ENCODE results near the gene LIMK2. TPM values are rescaled to one million over a fixed set of nuclear protein-coding genes. Genes with fewer than 3 reads are reported as not detected.

The LIMK2 gene
- total RNA-seq, 1 experiment from 2014 or later, result 126 TPM

GRCh38 chr22:31295360-31295759 is 83.3 kb downstream of the LIMK2 start:
- intact Hi-C loops (cut with micrococcal nuclease), result no loop called here
- ChIA-PET POLR2A (interaction anchor here (0.7 to 15.7 kb wide), 7 partner anchors 16 to 142 kb away, joined by 3 to 207 read pairs (median 8); partner anchors contain the start of gene DRG1), CTCF (interaction anchor here (0.6 to 8.2 kb wide), 3 partner anchors 16 to 190 kb away, joined by 3 to 65 read pairs (median 4); partner anchors contain the start of gene SELENOM)
- no TSS peak for BruUV-seq (replicated peaks)
- no peak for TF ChIP-seq CTCF (IDR thresholded peaks at IDR 0.05; ENCODE audit: unreplicated experiment)
- Mint-ChIP-seq H3K4me3 (ENCODE audit: unreplicated experiment) (no peak overlapping the region), H3K4me1 (ENCODE audit: insufficient read depth, unreplicated experiment) (peaks cover 24% of the 10 kb centered on the region), H3K27ac (ENCODE audit: low read depth, unreplicated experiment) (peak overlapping the region; percentile 80), H3K36me3 (ENCODE audit: insufficient read depth, unreplicated experiment) (no peaks in the 10 kb centered on the region), H3K9me3 (ENCODE audit: unreplicated experiment) (no peaks in the 10 kb centered on the region), H3K27me3 (ENCODE audit: insufficient read depth, unreplicated experiment) (no peaks in the 10 kb centered on the region)
- DNase-seq (ENCODE audit: unreplicated experiment), result no peak

GRCh38 chr22:31295831-31296657 is 83.9 kb downstream of the LIMK2 start:
- Mint-ChIP-seq H3K27ac (ENCODE audit: low read depth, unreplicated experiment) (peak overlapping the region; percentile 80), H3K36me3 (ENCODE audit: insufficient read depth, unreplicated experiment) (no peaks in the 10 kb centered on the region), H3K4me1 (ENCODE audit: insufficient read depth, unreplicated experiment) (peaks cover 24% of the 10 kb centered on the region), H3K27me3 (ENCODE audit: insufficient read depth, unreplicated experiment) (no peaks in the 10 kb centered on the region), H3K9me3 (ENCODE audit: unreplicated experiment) (no peaks in the 10 kb centered on the region), H3K4me3 (ENCODE audit: unreplicated experiment) (no peak overlapping the region)
- DNase-seq (ENCODE audit: unreplicated experiment), result peak; percentile 56
- TF ChIP-seq CTCF (IDR thresholded peaks at IDR 0.05; ENCODE audit: unreplicated experiment), result no peak
- CTCF ChIA-PET, result interaction anchor here (0.6 to 8.2 kb wide), 5 partner anchors 16 to 189 kb away, joined by 3 to 65 read pairs (median 3); partner anchors contain the start of gene PATZ1
- intact Hi-C loops (cut with micrococcal nuclease), result no loop called here
- POLR2A ChIA-PET, result interaction anchor here (0.6 to 15.7 kb wide), 15 partner anchors 11 to 327 kb away, joined by 3 to 207 read pairs (median 4); partner anchors contain the start of genes DRG1, MORC2, PATZ1 and TUG1
- no TSS peak for BruUV-seq (replicated peaks)

GRCh38 chr22:31300896-31301295 is 88.8 kb downstream of the LIMK2 start:
- no peak overlapping the region for H3K27ac Mint-ChIP-seq (ENCODE audit: low read depth, unreplicated experiment)
- H3K4me3 Mint-ChIP-seq (ENCODE audit: unreplicated experiment), result no peak overlapping the region
- POLR2A ChIA-PET, result interaction anchor here (0.6 to 15.7 kb wide), 3 partner anchors 9 to 20 kb away, joined by 3 to 207 read pairs (median 50); partner anchors contain the start of gene PIK3IP1
- no TSS peak for BruUV-seq (replicated peaks)
- H3K4me1 Mint-ChIP-seq (ENCODE audit: insufficient read depth, unreplicated experiment), result peaks cover 11% of the 10 kb centered on the region
- no peak for DNase-seq (ENCODE audit: unreplicated experiment)
- intact Hi-C loops (cut with micrococcal nuclease), result no loop called here
- CTCF ChIA-PET, result interaction anchor here (0.6 to 1.5 kb wide), 3 partner anchors 9 to 57 kb away, joined by 3 to 8 read pairs (median 5); partner anchors contain the start of gene PIK3IP1
- no peaks in the 10 kb centered on the region for H3K9me3 Mint-ChIP-seq (ENCODE audit: unreplicated experiment)
- no peaks in the 10 kb centered on the region for H3K27me3 Mint-ChIP-seq (ENCODE audit: insufficient read depth, unreplicated experiment)
- TF ChIP-seq CTCF (IDR thresholded peaks at IDR 0.05; ENCODE audit: unreplicated experiment), result no peak
- peaks cover 7% of the 10 kb centered on the region for H3K36me3 Mint-ChIP-seq (ENCODE audit: insufficient read depth, unreplicated experiment)

GRCh38 chr22:31302006-31302405 is 89.9 kb downstream of the LIMK2 start:
- intact Hi-C loops (cut with micrococcal nuclease), result no loop called here
- Mint-ChIP-seq H3K27me3 (ENCODE audit: insufficient read depth, unreplicated experiment) (no peaks in the 10 kb centered on the region), H3K36me3 (ENCODE audit: insufficient read depth, unreplicated experiment) (peaks cover 7% of the 10 kb centered on the region), H3K4me3 (ENCODE audit: unreplicated experiment) (no peak overlapping the region), H3K4me1 (ENCODE audit: insufficient read depth, unreplicated experiment) (no peaks in the 10 kb centered on the region), H3K27ac (ENCODE audit: low read depth, unreplicated experiment) (no peak overlapping the region), H3K9me3 (ENCODE audit: unreplicated experiment) (no peaks in the 10 kb centered on the region)
- no TSS peak for BruUV-seq (replicated peaks)
- ChIA-PET POLR2A (interaction anchor here (7.4 to 15.7 kb wide), 2 partner anchors 10 to 11 kb away, joined by 50 to 207 read pairs; partner anchors contain the start of gene PIK3IP1), CTCF (interaction anchor here (2.8 kb wide), 1 partner anchor 11 kb away, joined by 11 read pairs; no protein-coding TSS in a partner anchor)
- TF ChIP-seq CTCF (IDR thresholded peaks at IDR 0.05; ENCODE audit: unreplicated experiment), result no peak
- DNase-seq (ENCODE audit: unreplicated experiment), result no peak

Measured in MCF 10A (cell line).